Measurements from ENCODE around the gene FBXL7. TPM values are rescaled to one million over a fixed set of nuclear protein-coding genes. Genes with fewer than 3 reads are reported as not detected.

Gene FBXL7
- total RNA-seq, 1 experiment from 2014 or later: not detected

- H3K27ac ChIP-seq (ENCODE audit: low read length): no peak overlapping the region
- no peaks in the 10 kb centered on the region for H3K4me1 ChIP-seq (ENCODE audit: control insufficient read depth, insufficient read depth, low read length)
- DNase-seq (ENCODE audit: low read depth, low spot score) (no peak), ATAC-seq (no peak)
- H3K27me3 ChIP-seq (ENCODE audit: control insufficient read depth, insufficient read depth, low read length): no peaks in the 10 kb centered on the region
- BruUV-seq (replicated peaks): no TSS peak
- ChIA-PET POLR2A (no interaction called here), CTCF (no interaction called here)
- intact Hi-C loops (cut with micrococcal nuclease; ENCODE audit: unreplicated experiment): no loop called here
- in situ Hi-C loops (cut with HindIII; ENCODE audit: low pct_unique_long_range_greater_than_20kb, low sequenced_read_pairs): no loop called here
- peaks cover 4% of the 10 kb centered on the region; the same call in 1 of the 2 replicates for H3K9me3 ChIP-seq (ENCODE audit: control insufficient read depth, insufficient read depth, low read depth, low read length)
- TF ChIP-seq CTCF (IDR thresholded peaks at IDR 0.05): no peak
- no peak for TF ChIP-seq REST (IDR thresholded peaks at IDR 0.05; ENCODE audit: insufficient read depth in 1 of 2, low read depth in 2 of 2, low read length in 1 of 2)
- TF ChIP-seq TCF7L2 (IDR thresholded peaks at IDR 0.05; ENCODE audit: low read depth, low read length): no peak
- no peak for TF ChIP-seq SIN3A (IDR thresholded peaks at IDR 0.05; ENCODE audit: borderline replicate concordance, insufficient read depth, low read depth, low read length)
- TF ChIP-seq POLR2AphosphoS5 (IDR thresholded peaks at IDR 0.05; ENCODE audit: low read depth, low read length): no peak
- H3K4me3 ChIP-seq (ENCODE audit: low read depth in 2 of 2, low read length in 2 of 2): no peak overlapping the region
- no peaks in the 10 kb centered on the region for H3K36me3 ChIP-seq (ENCODE audit: control insufficient read depth, insufficient read depth, low read length)
These were observed 308.6 kb downstream of the FBXL7 start for GRCh38 chr5:15808577-15808976.

DNA sequence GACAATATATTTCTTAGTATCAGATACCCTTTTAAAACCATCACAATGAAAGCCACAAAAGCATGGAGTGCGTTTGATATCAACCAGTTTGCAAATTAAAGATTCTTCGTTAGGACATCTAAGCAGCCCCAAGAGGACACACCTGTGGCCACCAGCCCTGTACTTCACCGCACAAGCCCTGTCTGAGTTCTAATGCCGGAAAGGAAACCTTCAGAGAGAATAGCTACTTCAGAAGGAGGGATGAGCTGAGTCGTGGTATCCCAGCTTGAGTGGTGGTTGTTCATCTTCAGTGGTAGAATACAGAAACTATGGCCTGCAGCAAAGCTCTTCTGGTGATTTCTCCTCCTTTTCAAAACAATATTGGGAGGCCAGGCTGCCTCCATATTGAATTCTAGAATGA is 319.6 kb downstream of the FBXL7 start:
- intact Hi-C loops (cut with micrococcal nuclease; ENCODE audit: unreplicated experiment): no loop called here

More for the DNA sequence above, 319.6 kb downstream of the FBXL7 start:
- Histone ChIP-seq H3K9me3 (ENCODE audit: control insufficient read depth, insufficient read depth, low read depth, low read length) (no peaks in the 10 kb centered on the region), H3K4me3 (ENCODE audit: low read depth in 2 of 2, low read length in 2 of 2) (no peak overlapping the region), H3K27ac (ENCODE audit: low read length) (no peak overlapping the region), H3K36me3 (ENCODE audit: control insufficient read depth, insufficient read depth, low read length) (no peaks in the 10 kb centered on the region), H3K27me3 (ENCODE audit: control insufficient read depth, insufficient read depth, low read length) (no peaks in the 10 kb centered on the region), H3K4me1 (ENCODE audit: control insufficient read depth, insufficient read depth, low read length) (no peaks in the 10 kb centered on the region)
- DNase-seq (ENCODE audit: low read depth, low spot score) (no peak), ATAC-seq (no peak)
- BruUV-seq (replicated peaks): no TSS peak
- POLR2A ChIA-PET: no interaction called here
- CTCF ChIA-PET: no interaction called here
- no peak for TF ChIP-seq TCF7L2 (IDR thresholded peaks at IDR 0.05; ENCODE audit: low read depth, low read length)
- TF ChIP-seq SIN3A (IDR thresholded peaks at IDR 0.05; ENCODE audit: borderline replicate concordance, insufficient read depth, low read depth, low read length): no peak
- TF ChIP-seq POLR2AphosphoS5 (IDR thresholded peaks at IDR 0.05; ENCODE audit: low read depth, low read length): no peak
- TF ChIP-seq REST (IDR thresholded peaks at IDR 0.05; ENCODE audit: insufficient read depth in 1 of 2, low read depth in 2 of 2, low read length in 1 of 2): no peak
- TF ChIP-seq CTCF (IDR thresholded peaks at IDR 0.05): no peak
- in situ Hi-C loops (cut with HindIII; ENCODE audit: low pct_unique_long_range_greater_than_20kb, low sequenced_read_pairs): no loop called here

Data from Panc1 (cell line).